Measurements from ENCODE around the gene WNT1.

WNT1 gene

DNA sequence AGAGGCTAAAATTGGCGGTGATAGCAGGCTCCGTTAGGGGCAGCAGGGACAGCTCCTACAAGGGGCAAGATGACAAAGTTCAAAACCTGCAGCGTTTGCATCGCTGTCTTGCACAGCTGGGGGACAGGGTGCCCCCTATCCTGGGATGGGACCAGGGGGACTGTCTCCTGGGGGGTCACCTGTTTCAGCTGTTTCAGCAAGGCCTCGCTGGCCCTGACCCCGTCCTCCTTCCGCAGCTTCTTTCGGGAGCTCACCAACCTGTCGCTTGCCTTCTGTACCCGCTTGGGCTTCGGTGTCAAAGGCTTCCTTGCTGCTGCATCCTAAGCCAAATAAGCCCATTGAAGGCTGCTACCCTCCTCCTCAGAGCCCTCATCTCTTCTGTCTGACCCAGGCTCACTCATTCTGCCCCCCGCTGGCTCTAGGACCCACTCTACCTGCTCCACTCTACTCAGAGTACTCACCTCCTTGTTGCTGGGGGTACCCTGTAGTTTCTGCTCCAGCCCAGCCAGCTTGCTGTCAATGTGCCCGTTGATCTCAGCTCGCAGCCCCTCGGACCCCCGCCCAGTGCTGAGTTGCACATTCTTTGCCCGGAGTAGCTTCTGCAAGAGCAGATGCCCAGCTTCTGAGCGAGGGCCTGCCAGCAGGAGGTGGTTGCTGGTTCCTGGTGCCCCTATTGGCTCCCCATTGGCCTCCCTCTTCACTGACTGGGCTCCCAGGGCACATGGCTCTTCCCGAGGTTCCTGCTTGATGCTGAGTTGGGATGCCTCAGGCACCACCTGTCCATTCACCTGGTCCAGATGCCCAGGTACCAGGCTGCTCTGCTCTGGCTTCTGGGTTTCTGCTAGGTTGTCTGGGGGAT is 52.8 kb downstream of the WNT1 start:
- DNase-seq = no peak

DNA sequence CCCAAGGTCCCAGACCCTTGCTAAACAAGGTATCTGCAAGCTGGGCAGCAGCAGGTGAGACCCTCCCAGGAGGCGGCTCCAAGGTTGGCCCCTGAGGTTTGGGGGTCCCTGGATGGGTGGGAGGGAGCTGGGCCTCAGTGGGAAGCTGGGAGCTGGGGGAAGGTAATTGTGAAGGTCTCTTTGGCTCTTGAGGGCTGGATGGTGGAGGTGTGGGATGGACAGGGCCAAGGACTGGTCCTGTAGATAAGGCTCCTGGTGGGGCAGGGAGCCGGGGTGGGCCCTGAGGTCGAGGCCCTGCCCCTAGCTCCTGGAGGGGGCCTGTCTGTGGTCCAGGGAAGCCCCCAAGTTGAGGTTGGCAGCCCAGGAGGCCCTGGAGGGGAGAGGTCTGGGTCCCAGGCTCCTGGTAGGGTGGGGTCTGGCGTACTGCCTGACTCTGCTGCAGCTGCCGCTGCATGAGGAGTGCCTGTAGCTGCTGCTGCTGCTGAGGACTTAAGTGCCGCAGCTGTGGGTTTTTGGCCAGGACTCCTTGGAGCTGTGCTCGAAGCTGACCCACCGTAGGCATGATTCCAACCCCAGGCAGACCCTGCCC is 53.5 kb downstream of the WNT1 start:
- no peak for DNase-seq
